ENCODE results near the gene NTNG1. TPM values are rescaled to one million over a fixed set of nuclear protein-coding genes. Genes with fewer than 3 reads are reported as not detected.

The NTNG1 gene
- total and polyA plus RNA-seq, 2 of the 4 experiments (the other 2 are of a cell fraction) = 1.2 to 2.3 TPM

- Histone ChIP-seq H2AK9ac (replicated peaks; ENCODE audit: low read depth, low read length, poor library complexity) (no peak overlapping the region), H3K9me3 (ENCODE audit: control insufficient read depth, insufficient read depth, low read length) (no peaks in the 10 kb centered on the region), H4K8ac (ENCODE audit: low read depth in 2 of 2, low read length in 2 of 2) (no peak overlapping the region), H2BK5ac (ENCODE audit: low read depth, low read length, poor library complexity, severe bottlenecking) (no peak overlapping the region), H3K14ac (replicated peaks; ENCODE audit: low read depth, low read length) (no peak overlapping the region), H2BK120ac (ENCODE audit: low read depth, low read length) (no peak overlapping the region), H3K36me3 (ENCODE audit: control insufficient read depth, insufficient read depth, low read length) (no peaks in the 10 kb centered on the region), H3K23ac (ENCODE audit: low read depth, low read length) (no peak overlapping the region), H2AFZ (replicated peaks; ENCODE audit: low read length, poor library complexity) (no peak overlapping the region), H3K79me1 (ENCODE audit: low read depth in 1 of 2, low read length in 2 of 2) (no peaks in the 10 kb centered on the region), H3K9ac (ENCODE audit: low read depth, low read length) (no peak overlapping the region), H3K4me1 (ENCODE audit: control insufficient read depth, insufficient read depth, low read length) (no peaks in the 10 kb centered on the region), H3K56ac (ENCODE audit: extremely low read depth, insufficient read depth, low read length) (no peak overlapping the region), H3K27ac (ENCODE audit: insufficient read depth, low read length) (no peak overlapping the region), H3K27me3 (ENCODE audit: control insufficient read depth, insufficient read depth, low read length) (no peaks in the 10 kb centered on the region), H4K91ac (ENCODE audit: insufficient read depth, low read depth, low read length) (no peak overlapping the region), H4K5ac (ENCODE audit: low read depth, low read length) (no peak overlapping the region), H3K18ac (ENCODE audit: low read depth, low read length) (no peak overlapping the region), H2AK5ac (ENCODE audit: low read depth, low read length) (no peak overlapping the region), H3K4ac (ENCODE audit: low read depth, low read length) (no peak overlapping the region), H4K20me1 (ENCODE audit: insufficient read depth, low read length) (no peaks in the 10 kb centered on the region), H3K4me3 (ENCODE audit: insufficient read depth, low read depth, low read length) (no peak overlapping the region), H2BK20ac (ENCODE audit: low read depth, low read length) (no peak overlapping the region), H3K9me1 (ENCODE audit: insufficient read depth, low read length) (no peaks in the 10 kb centered on the region), H3K4me2 (ENCODE audit: low read depth, low read length) (no peak overlapping the region), H2BK15ac (ENCODE audit: low read depth, low read length) (no peak overlapping the region)
- dilution Hi-C loops (cut with HindIII; ENCODE audit: low sequenced_read_pairs, unreplicated experiment) (no loop called here), intact Hi-C loops (cut with micrococcal nuclease) (no loop called here), in situ Hi-C loops (cut with MboI; ENCODE audit: low sequenced_read_pairs) (no loop called here)
- ATAC-seq (ENCODE audit: low read depth) (no peak), DNase-seq (no peak)
- POLR2A ChIA-PET (ENCODE audit: unreplicated experiment) = no interaction called here
- no TSS peak for BruUV-seq (replicated peaks)
- TF ChIP-seq RFX5 (IDR thresholded peaks at IDR 0.05; ENCODE audit: low read depth, low read length) (no peak), FOS (IDR thresholded peaks at IDR 0.05; ENCODE audit: low read depth, low read length) (no peak), MAZ (IDR thresholded peaks at IDR 0.05; ENCODE audit: borderline replicate concordance, low read depth, low read length) (no peak), NFE2L2 (IDR thresholded peaks at IDR 0.05; ENCODE audit: low read depth, low read length) (no peak), POLR2A (IDR thresholded peaks at IDR 0.05; ENCODE audit: low read depth, low read length) (no peak), MXI1 (IDR thresholded peaks at IDR 0.05; ENCODE audit: borderline replicate concordance, low read depth, low read length) (no peak), BHLHE40 (IDR thresholded peaks at IDR 0.05; ENCODE audit: low read depth, low read length) (no peak), SMC3 (IDR thresholded peaks at IDR 0.05; ENCODE audit: low read depth, low read length) (no peak), CHD1 (IDR thresholded peaks at IDR 0.05; ENCODE audit: low read depth, low read length) (no peak), RAD21 (IDR thresholded peaks at IDR 0.05; ENCODE audit: low read length) (no peak), MAFK (IDR thresholded peaks at IDR 0.05; ENCODE audit: low read depth, low read length) (no peak), RCOR1 (IDR thresholded peaks at IDR 0.05; ENCODE audit: insufficient replicate concordance, low read length) (no peak), ELK1 (IDR thresholded peaks at IDR 0.05; ENCODE audit: borderline replicate concordance, low read depth, low read length) (no peak), CEBPB (IDR thresholded peaks at IDR 0.05; ENCODE audit: low read depth, low read length) (no peak), USF2 (IDR thresholded peaks at IDR 0.05; ENCODE audit: low read depth, low read length) (no peak), CTCF (conservative IDR thresholded peaks at IDR 0.05; ENCODE audit: low read depth, low read length) (no peak)
- no CpG with 5 or more reads among the region's 1 CpG for WGBS, 2 experiments (ENCODE audit: extremely low coverage in 2 of 2, insufficient read length in 1 of 2)
- CTCF ChIA-PET = no interaction called here
These were observed 106.8 kb downstream of the NTNG1 start for GRCh38 chr1:107247679-107248078.

All from IMR-90 (cell line).